ENCODE data around the gene RTN4. TPM values are rescaled to one million over a fixed set of nuclear protein-coding genes. Genes with fewer than 3 reads are reported as not detected.

The RTN4 gene
- total RNA-seq, 1 donor from 2014 or later, result 759 TPM

- DNase-seq (ENCODE audit: extremely low read depth, low read depth, low spot score), result no peak
These were observed 74.4 kb downstream of the RTN4 start for GRCh38 chr2:54975598-54976492.

- no peak for DNase-seq (ENCODE audit: extremely low read depth, low read depth, low spot score)
These were observed 75.1 kb downstream of the RTN4 start for GRCh38 chr2:54975175-54975574.

- DNase-seq (ENCODE audit: extremely low read depth, low read depth, low spot score), result no peak
These were observed 80.3 kb downstream of the RTN4 start for GRCh38 chr2:54969940-54970338.

GRCh38 chr2:54969295-54969939, 80.8 kb downstream of the RTN4 start:
- DNase-seq (ENCODE audit: extremely low read depth, low read depth, low spot score), result no peak

GRCh38 chr2:54968561-54969218, 81.6 kb downstream of the RTN4 start:
- no peak for DNase-seq (ENCODE audit: extremely low read depth, low read depth, low spot score)

GRCh38 chr2:54967759-54968365, 82.4 kb downstream of the RTN4 start:
- DNase-seq (ENCODE audit: extremely low read depth, low read depth, low spot score), result no peak

GRCh38 chr2:54967269-54967668, 83.0 kb downstream of the RTN4 start:
- no peak for DNase-seq (ENCODE audit: extremely low read depth, low read depth, low spot score)

- no peak for DNase-seq (ENCODE audit: extremely low read depth, low read depth, low spot score)
These were observed 83.4 kb downstream of the RTN4 start for GRCh38 chr2:54966837-54967236.

- peak; percentile 16 for DNase-seq (ENCODE audit: extremely low read depth, low read depth, low spot score)
These were observed 84.0 kb downstream of the RTN4 start for GRCh38 chr2:54966165-54966832.

- DNase-seq (ENCODE audit: extremely low read depth, low read depth, low spot score), result no peak
These were observed 84.8 kb downstream of the RTN4 start for GRCh38 chr2:54965425-54965824.

GRCh38 chr2:54964816-54965215, 85.4 kb downstream of the RTN4 start:
- DNase-seq (ENCODE audit: extremely low read depth, low read depth, low spot score), result no peak

GRCh38 chr2:54964271-54964670, 86.0 kb downstream of the RTN4 start:
- DNase-seq (ENCODE audit: extremely low read depth, low read depth, low spot score), result no peak

- no peak for DNase-seq (ENCODE audit: extremely low read depth, low read depth, low spot score)
These were observed 86.8 kb downstream of the RTN4 start for GRCh38 chr2:54963476-54963875.

GRCh38 chr2:54962935-54963440, 87.3 kb downstream of the RTN4 start:
- no peak for DNase-seq (ENCODE audit: extremely low read depth, low read depth, low spot score)

- no peak for DNase-seq (ENCODE audit: extremely low read depth, low read depth, low spot score)
These were observed 87.7 kb downstream of the RTN4 start for GRCh38 chr2:54962511-54962910.

- no peak for DNase-seq (ENCODE audit: extremely low read depth, low read depth, low spot score)
These were observed 90.1 kb downstream of the RTN4 start for GRCh38 chr2:54960164-54960563.

- DNase-seq (ENCODE audit: extremely low read depth, low read depth, low spot score), result no peak
These were observed 91.4 kb downstream of the RTN4 start for GRCh38 chr2:54958717-54959371.

GRCh38 chr2:54957321-54957999, 92.8 kb downstream of the RTN4 start:
- no peak for DNase-seq (ENCODE audit: extremely low read depth, low read depth, low spot score)

- DNase-seq (ENCODE audit: extremely low read depth, low read depth, low spot score), result no peak
These were observed 94.1 kb downstream of the RTN4 start for GRCh38 chr2:54956111-54956627.

All from glomerular endothelial cell (primary cell).